Measurements from ENCODE around the gene CR1L.
"Not testable (repeated sequence)": the region's sequence is repeated elsewhere in the genome, so short reads cannot be mapped to it uniquely, and the experiment has no call there.

CR1L gene

GRCh38 chr1:207644852-207645634 is at the start of gene CR1L:
CR1L (plus strand) TSS chr1:207645133; CDS start chr1:207645234, 101 bp downstream.
- DNase-seq (ENCODE audit: low spot score in 2 of 2): peak; percentile 27 to 41
- Mint-ChIP-seq H3K36me3 (ENCODE audit: insufficient read depth) (peaks cover 1% of the 10 kb centered on the region), H3K27me3 (peaks cover 45% of the 10 kb centered on the region), H3K27ac (ENCODE audit: low read depth) (no peak within 1 kb of the TSS), H3K4me3 (peak within 1 kb of the TSS; percentile 54), H3K9me3 (no peaks in the 10 kb centered on the region), H3K4me1 (peaks cover 6% of the 10 kb centered on the region)
- ATAC-seq (replicated peaks; ENCODE audit: extremely low read depth, poor library complexity, severe bottlenecking): peak; percentile 81

- Mint-ChIP-seq H3K9me3 (no peaks in the 10 kb centered on the region), H3K36me3 (ENCODE audit: insufficient read depth) (peaks cover 2% of the 10 kb centered on the region), H3K4me1 (no peaks in the 10 kb centered on the region), H3K4me3 (no peak overlapping the region), H3K27ac (ENCODE audit: low read depth) (no peak overlapping the region), H3K27me3 (peaks cover 64% of the 10 kb centered on the region)
- DNase-seq (ENCODE audit: low spot score in 2 of 2) (no peak), ATAC-seq (replicated peaks; ENCODE audit: extremely low read depth, poor library complexity, severe bottlenecking) (no peak)
Observed at GRCh38 chr1:207603777-207604176, 41.2 kb upstream of the CR1L start.

GRCh38 chr1:207605444-207606361 is 39.2 kb upstream of the CR1L start:
- peaks cover 2% of the 10 kb centered on the region for H3K36me3 Mint-ChIP-seq (ENCODE audit: insufficient read depth)
- no peak overlapping the region for H3K27ac Mint-ChIP-seq (ENCODE audit: low read depth)
- no peak overlapping the region for H3K4me3 Mint-ChIP-seq
- no peaks in the 10 kb centered on the region for H3K9me3 Mint-ChIP-seq
- H3K27me3 Mint-ChIP-seq: peaks cover 61% of the 10 kb centered on the region
- no peaks in the 10 kb centered on the region for H3K4me1 Mint-ChIP-seq
- DNase-seq (ENCODE audit: low spot score in 2 of 2) (no peak), ATAC-seq (replicated peaks; ENCODE audit: extremely low read depth, poor library complexity, severe bottlenecking) (no peak)

GRCh38 chr1:207606362-207606755 is 38.6 kb upstream of the CR1L start:
- ATAC-seq (replicated peaks; ENCODE audit: extremely low read depth, poor library complexity, severe bottlenecking) (no peak), DNase-seq (ENCODE audit: low spot score in 2 of 2) (no peak)
- H3K4me3 Mint-ChIP-seq: no peak overlapping the region
- peaks cover 61% of the 10 kb centered on the region for H3K27me3 Mint-ChIP-seq
- peaks cover 2% of the 10 kb centered on the region for H3K36me3 Mint-ChIP-seq (ENCODE audit: insufficient read depth)
- no peak overlapping the region for H3K27ac Mint-ChIP-seq (ENCODE audit: low read depth)
- no peaks in the 10 kb centered on the region for H3K4me1 Mint-ChIP-seq
- H3K9me3 Mint-ChIP-seq: no peaks in the 10 kb centered on the region

- H3K27ac Mint-ChIP-seq (ENCODE audit: low read depth): no peak overlapping the region
- no peaks in the 10 kb centered on the region for H3K9me3 Mint-ChIP-seq
- ATAC-seq (replicated peaks; ENCODE audit: extremely low read depth, poor library complexity, severe bottlenecking): no peak
- H3K4me3 Mint-ChIP-seq: no peak overlapping the region
- DNase-seq (ENCODE audit: low spot score in 2 of 2): no peak
- no peaks in the 10 kb centered on the region for H3K36me3 Mint-ChIP-seq (ENCODE audit: insufficient read depth)
- H3K27me3 Mint-ChIP-seq: peaks cover 44% of the 10 kb centered on the region
- H3K4me1 Mint-ChIP-seq: no peaks in the 10 kb centered on the region
Observed at GRCh38 chr1:207612762-207613161, 32.2 kb upstream of the CR1L start.

GRCh38 chr1:207619871-207620542 is 24.9 kb upstream of the CR1L start:
- H3K9me3 Mint-ChIP-seq: no peaks in the 10 kb centered on the region
- H3K36me3 Mint-ChIP-seq (ENCODE audit: insufficient read depth): no peaks in the 10 kb centered on the region
- no peak overlapping the region for H3K4me3 Mint-ChIP-seq

GRCh38 chr1:207620543-207620893 is 24.4 kb upstream of the CR1L start:
- DNase-seq (ENCODE audit: low spot score in 2 of 2): no peak
- H3K4me1 Mint-ChIP-seq: peaks cover 6% of the 10 kb centered on the region
- H3K4me3 Mint-ChIP-seq: no peak overlapping the region
- H3K9me3 Mint-ChIP-seq: no peaks in the 10 kb centered on the region
- no peak overlapping the region for H3K27ac Mint-ChIP-seq (ENCODE audit: low read depth)
- peaks cover 10% of the 10 kb centered on the region for H3K27me3 Mint-ChIP-seq
- H3K36me3 Mint-ChIP-seq (ENCODE audit: insufficient read depth): no peaks in the 10 kb centered on the region
- no peak for ATAC-seq (replicated peaks; ENCODE audit: extremely low read depth, poor library complexity, severe bottlenecking)

More at GRCh38 chr1:207619871-207620542, 24.9 kb upstream of the CR1L start:
- DNase-seq (ENCODE audit: low spot score in 2 of 2) (no peak), ATAC-seq (replicated peaks; ENCODE audit: extremely low read depth, poor library complexity, severe bottlenecking) (no peak)
- Mint-ChIP-seq H3K27ac (ENCODE audit: low read depth) (no peak overlapping the region), H3K27me3 (peaks cover 11% of the 10 kb centered on the region), H3K4me1 (peaks cover 6% of the 10 kb centered on the region)

- not testable (repeated sequence) for H3K36me3 Mint-ChIP-seq (ENCODE audit: insufficient read depth)
Observed at GRCh38 chr1:207625504-207626071, 19.3 kb upstream of the CR1L start.

GRCh38 chr1:207626972-207627337 is 18.0 kb upstream of the CR1L start:
- DNase-seq (ENCODE audit: low spot score in 2 of 2): no peak
- ATAC-seq (replicated peaks; ENCODE audit: extremely low read depth, poor library complexity, severe bottlenecking): no peak
- no peaks in the 10 kb centered on the region for H3K9me3 Mint-ChIP-seq
- H3K4me3 Mint-ChIP-seq: no peak overlapping the region
- H3K27ac Mint-ChIP-seq (ENCODE audit: low read depth): no peak overlapping the region
- no peaks in the 10 kb centered on the region for H3K36me3 Mint-ChIP-seq (ENCODE audit: insufficient read depth)
- no peaks in the 10 kb centered on the region for H3K4me1 Mint-ChIP-seq
- peaks cover 7% of the 10 kb centered on the region for H3K27me3 Mint-ChIP-seq

More at GRCh38 chr1:207625504-207626071, 19.3 kb upstream of the CR1L start:
- not testable (repeated sequence) for H3K9me3 Mint-ChIP-seq; DNase-seq (ENCODE audit: low spot score in 2 of 2); ATAC-seq (replicated peaks; ENCODE audit: extremely low read depth, poor library complexity, severe bottlenecking); H3K4me3 Mint-ChIP-seq; H3K27me3 Mint-ChIP-seq; H3K27ac Mint-ChIP-seq (ENCODE audit: low read depth); H3K4me1 Mint-ChIP-seq

- Mint-ChIP-seq H3K9me3 (no peaks in the 10 kb centered on the region), H3K27me3 (peaks cover 1% of the 10 kb centered on the region), H3K4me3 (no peak overlapping the region), H3K36me3 (ENCODE audit: insufficient read depth) (no peaks in the 10 kb centered on the region), H3K27ac (ENCODE audit: low read depth) (no peak overlapping the region), H3K4me1 (no peaks in the 10 kb centered on the region)
- no peak for DNase-seq (ENCODE audit: low spot score in 2 of 2)
- no peak for ATAC-seq (replicated peaks; ENCODE audit: extremely low read depth, poor library complexity, severe bottlenecking)
Observed at GRCh38 chr1:207627496-207627895, 17.4 kb upstream of the CR1L start.

GRCh38 chr1:207628776-207629175 is 16.2 kb upstream of the CR1L start:
- DNase-seq (ENCODE audit: low spot score in 2 of 2): no peak
- ATAC-seq (replicated peaks; ENCODE audit: extremely low read depth, poor library complexity, severe bottlenecking): no peak
- no peak overlapping the region for H3K27ac Mint-ChIP-seq (ENCODE audit: low read depth)
- H3K4me3 Mint-ChIP-seq: no peak overlapping the region
- H3K4me1 Mint-ChIP-seq: no peaks in the 10 kb centered on the region
- H3K36me3 Mint-ChIP-seq (ENCODE audit: insufficient read depth): no peaks in the 10 kb centered on the region
- no peaks in the 10 kb centered on the region for H3K9me3 Mint-ChIP-seq
- H3K27me3 Mint-ChIP-seq: peaks cover 6% of the 10 kb centered on the region

- H3K4me3 Mint-ChIP-seq: no peak overlapping the region
- H3K9me3 Mint-ChIP-seq: no peaks in the 10 kb centered on the region
- ATAC-seq (replicated peaks; ENCODE audit: extremely low read depth, poor library complexity, severe bottlenecking) (no peak), DNase-seq (ENCODE audit: low spot score in 2 of 2) (no peak)
- no peak overlapping the region for H3K27ac Mint-ChIP-seq (ENCODE audit: low read depth)
- H3K4me1 Mint-ChIP-seq: no peaks in the 10 kb centered on the region
- H3K27me3 Mint-ChIP-seq: peaks cover 24% of the 10 kb centered on the region
- no peaks in the 10 kb centered on the region for H3K36me3 Mint-ChIP-seq (ENCODE audit: insufficient read depth)
Observed at GRCh38 chr1:207631137-207631536, 13.8 kb upstream of the CR1L start.

Measured in central memory CD8-positive, alpha-beta T cell (primary cell).